SK-N-SH treated with all-trans-retinoic acid at 6 μM for 48 hours (cell line): ENCODE data around the gene ASB2.

ENCODE experiments used
- CREB5 ChIP-seq: fragments of 250-450 bp; sonication (Bioruptor Pico); IDR thresholded peaks from 2 replicates; pipeline ENCODE4 v1.5.1; 2020; ENCODE audit warnings: low read depth, mild to moderate bottlenecking, moderate library complexity
- CSDC2 ChIP-seq: fragments of 250-450 bp; sonication (Bioruptor Pico); IDR thresholded peaks from 2 replicates; pipeline ENCODE4 v1.5.0; 2020; ENCODE audit warnings: mild to moderate bottlenecking, moderate library complexity
- ISL1 ChIP-seq: fragments of 250-450 bp; sonication (Bioruptor Pico); IDR thresholded peaks from 2 replicates; pipeline ENCODE4 v2.1.2; 2022; ENCODE audit warnings: mild to moderate bottlenecking, moderate library complexity
- PATZ1 ChIP-seq: fragments of 250-450 bp; sonication (Bioruptor Pico); IDR thresholded peaks from 2 replicates; pipeline ENCODE4 v1.8.0; 2020; ENCODE audit warnings: mild to moderate bottlenecking, moderate library complexity, borderline replicate concordance
- POU6F1 ChIP-seq: fragments of 250-450 bp; sonication (Bioruptor Pico); IDR thresholded peaks from 2 replicates; pipeline ENCODE4 v1.8.0; 2021; ENCODE audit warnings: low read depth, mild to moderate bottlenecking, moderate library complexity, borderline replicate concordance
- RARB ChIP-seq: fragments of 250-450 bp; sonication (Bioruptor Pico); IDR thresholded peaks from 2 replicates; pipeline ENCODE4 v1.8.0; 2021; ENCODE audit warnings: mild to moderate bottlenecking, moderate library complexity
- SNAI2 ChIP-seq: fragments of 250-450 bp; sonication (Bioruptor Pico); IDR thresholded peaks from 2 replicates; pipeline ENCODE4 v1.5.0; 2020; ENCODE audit warnings: mild to moderate bottlenecking, moderate library complexity
- TCF4 ChIP-seq: fragments of 250-450 bp; sonication (Bioruptor Pico); IDR thresholded peaks from 2 replicates; pipeline ENCODE4 v1.8.0; 2021; ENCODE audit warnings: mild to moderate bottlenecking, moderate library complexity, borderline replicate concordance
- TOX ChIP-seq: fragments of 250-450 bp; sonication (Bioruptor Pico); IDR thresholded peaks from 2 replicates; pipeline ENCODE4 v1.8.0; 2021; ENCODE audit warnings: mild to moderate bottlenecking, moderate library complexity, borderline replicate concordance
- ZFP30 ChIP-seq: fragments of 450-650 bp; formaldehyde crosslinking; IDR thresholded peaks from 2 replicates; pipeline ENCODE4 v1.5.0; 2022; ENCODE audit warnings: mild to moderate bottlenecking, moderate library complexity
- ZNF8 ChIP-seq: fragments of 450-650 bp; formaldehyde crosslinking; IDR thresholded peaks from 2 replicates; pipeline ENCODE4 v1.5.0; 2020; ENCODE audit warnings: mild to moderate bottlenecking, moderate library complexity

- TF ChIP-seq CSDC2 (CRISPR knock-in tag): no peak
- TF ChIP-seq PATZ1 (CRISPR knock-in tag): no peak
- TF ChIP-seq SNAI2 (CRISPR knock-in tag): no peak
- no peak for TF ChIP-seq CREB5
- no peak for TF ChIP-seq ISL1 (CRISPR knock-in tag)
- TF ChIP-seq TOX (CRISPR knock-in tag): no peak
- TF ChIP-seq ZNF8: no peak
- TF ChIP-seq RARB (CRISPR knock-in tag): no peak
- no peak for TF ChIP-seq POU6F1 (CRISPR knock-in tag)
- no peak for TF ChIP-seq ZFP30
- no peak for TF ChIP-seq TCF4 (CRISPR knock-in tag)
These were observed 11.6 kb upstream of the ASB2 start for GRCh38 chr14:93987815-93988476.
